ENCODE results near the gene MSH5. TPM values are rescaled to one million over a fixed set of nuclear protein-coding genes. Genes with fewer than 3 reads are reported as not detected.

MSH5 gene
- total and polyA plus RNA-seq, 2 of the 13 experiments (the other 11 are each of a cell fraction or from before 2014, with no cell fraction given), result 10.2 to 38.7 TPM

GRCh38 chr6:31776989-31777666 is 37.3 kb downstream of the MSH5 start, which contains the start of gene VWA7 (continued):
- TF ChIP-seq ARID5B (CRISPR knock-in tag; IDR thresholded peaks at IDR 0.05), result peak; percentile 64
- TF ChIP-seq ZBTB7A (CRISPR knock-in tag; IDR thresholded peaks at IDR 0.05), result peak; percentile 64; the same call in 1 of the 2 replicates
- TF ChIP-seq KDM6A (CRISPR knock-in tag; IDR thresholded peaks at IDR 0.05; ENCODE audit: low read depth), result peak; percentile 47; the same call in 1 of the 2 replicates
- peak; percentile 38; the same call in 1 of the 2 replicates for TF ChIP-seq NRL (CRISPR knock-in tag; IDR thresholded peaks at IDR 0.05; ENCODE audit: borderline replicate concordance)
- TF ChIP-seq ZNF556 (CRISPR knock-in tag; IDR thresholded peaks at IDR 0.05; ENCODE audit: borderline replicate concordance), result no peak
- no peak for TF ChIP-seq ZNF800 (CRISPR knock-in tag; IDR thresholded peaks at IDR 0.05)
- TF ChIP-seq TFE3 (CRISPR knock-in tag; IDR thresholded peaks at IDR 0.05), result peak; percentile 51; the same call in 1 of the 2 replicates
- TF ChIP-seq PHF21A (CRISPR knock-in tag; IDR thresholded peaks at IDR 0.05), result peak; percentile 93
- TF ChIP-seq ZHX1 (CRISPR knock-in tag; IDR thresholded peaks at IDR 0.05; ENCODE audit: low read depth), result 0 out of 2 replicates have a peak, but pooled peaks have one; percentile 33
- no peak for TF ChIP-seq NFIB (CRISPR knock-in tag; IDR thresholded peaks at IDR 0.05; ENCODE audit: borderline replicate concordance)
- TF ChIP-seq POLR2A (IDR thresholded peaks at IDR 0.05; ENCODE audit: insufficient read depth in 1 of 2, low read depth in 2 of 2, low read length in 2 of 2), result no peak; a peak in 1 of 4 replicates
- TF ChIP-seq ZBED4 (CRISPR knock-in tag; IDR thresholded peaks at IDR 0.05; ENCODE audit: borderline replicate concordance), result peak; percentile 91; the same call in 1 of the 2 replicates

All from HepG2 (cell line).